PC-9 (cell line): ENCODE data around the gene CASP10.

ENCODE experiments used
- CTCF ChIP-seq: fragments of 200-600 bp; sonication (generic); conservative IDR thresholded peaks from 2 replicates; pipeline ENCODE4 v1.6.1; 2017; ENCODE audit warnings: mixed run types, antibody characterized with exemption, mild to moderate bottlenecking, moderate library complexity
- EZH2 ChIP-seq: fragments of 200-600 bp; sonication (generic); IDR thresholded peaks from 2 replicates; pipeline ENCODE4 v1.8.0; 2017; ENCODE audit warnings: antibody characterized with exemption, low read depth

- no peak for TF ChIP-seq CTCF
- TF ChIP-seq EZH2: no peak
These were observed 66.9 kb downstream of the CASP10 start for GRCh38 chr2:201249889-201250288.
